Calu3 (cell line): ENCODE data around the gene LCTL. TPM values are rescaled to one million over a fixed set of nuclear protein-coding genes. Genes with fewer than 3 reads are reported as not detected.

Experiments
- BruUV-seq: library from RNA; stranded (reverse); fragments of 400-500 nt; replicated peaks from 2 replicates; lab custom pipeline; 2021; lab: Mats Ljungman, UMichigan
- CTCF ChIA-PET: fragments of 300-600 bp; sonication (Branson Sonifier 250); formaldehyde crosslinking; loops from one replicate; lab custom pipeline; 2022; ENCODE audit warnings: antibody characterized with exemption; lab: Charles Lee
- DNase-seq: peaks from one replicate; pipeline ENCODE4 v3.0.0; 2022
- H3K27ac Mint-ChIP-seq: one replicate; pipeline ENCODE4 v1.8.0; 2022; ENCODE audit warnings: mixed read lengths; ENCODE audit not compliant: unreplicated experiment
- H3K27me3 Mint-ChIP-seq: one replicate; pipeline ENCODE4 v1.8.0; 2022; ENCODE audit warnings: mixed read lengths; ENCODE audit not compliant: unreplicated experiment
- H3K36me3 Mint-ChIP-seq: one replicate; pipeline ENCODE4 v1.8.0; 2022; ENCODE audit warnings: mild to moderate bottlenecking, moderate library complexity, mixed read lengths; ENCODE audit not compliant: insufficient read depth, unreplicated experiment
- H3K4me1 Mint-ChIP-seq: one replicate; pipeline ENCODE4 v1.8.0; 2022; ENCODE audit warnings: mild to moderate bottlenecking, low read depth, mixed read lengths; ENCODE audit not compliant: unreplicated experiment
- H3K4me3 Mint-ChIP-seq: one replicate; pipeline ENCODE4 v1.8.0; 2022; ENCODE audit warnings: mild to moderate bottlenecking, low read depth, moderate library complexity, mixed read lengths; ENCODE audit not compliant: unreplicated experiment
- H3K9me3 Mint-ChIP-seq: one replicate; pipeline ENCODE4 v1.8.0; 2022; ENCODE audit warnings: low read depth, mixed read lengths; ENCODE audit not compliant: unreplicated experiment
- intact Hi-C: fragments of 100-400 bp; cut with micrococcal nuclease; formaldehyde crosslinking; loops from one replicate; pipeline ENCODE4 v1.10.0; 2022; ENCODE audit not compliant: unreplicated experiment
- total RNA-seq: library from RNA; stranded (reverse); gene quantifications from 2 replicates; pipeline ENCODE4 v1.2.3, GENCODE V29; 2022
- TF ChIP-seq, protein P1 (sequence below): fragments of 200-600 bp; IDR thresholded peaks from one replicate; pipeline ENCODE4 v1.8.0; 2022; ENCODE audit warnings: antibody characterized with exemption; ENCODE audit not compliant: unreplicated experiment

The LCTL gene
- total RNA-seq, 1 experiment from 2014 or later, result 0.35 TPM

DNA sequence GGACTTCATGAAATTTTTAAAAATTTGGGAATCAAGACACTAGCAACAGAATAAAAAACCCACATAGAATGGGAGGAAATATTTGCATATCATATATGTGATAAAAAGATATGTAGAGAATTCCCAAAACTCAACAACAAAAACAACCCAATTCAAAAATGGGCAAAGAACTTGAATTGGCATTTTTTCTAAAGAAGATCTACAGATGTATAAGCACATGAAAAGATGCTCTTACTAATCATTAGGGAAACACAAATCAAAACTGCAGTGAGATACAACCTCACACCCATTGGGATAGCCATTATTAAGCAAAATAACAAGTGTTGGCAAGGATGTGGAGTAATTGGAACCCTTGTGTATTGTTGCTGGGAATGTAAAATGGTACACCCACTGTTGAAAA is 10.1 kb downstream of the LCTL start:
- H3K27me3 Mint-ChIP-seq, result no peaks in the 10 kb centered on the region
- BruUV-seq, result no TSS peak
- H3K9me3 Mint-ChIP-seq, result peaks cover 3% of the 10 kb centered on the region
- TF ChIP-seq, protein P1, sequence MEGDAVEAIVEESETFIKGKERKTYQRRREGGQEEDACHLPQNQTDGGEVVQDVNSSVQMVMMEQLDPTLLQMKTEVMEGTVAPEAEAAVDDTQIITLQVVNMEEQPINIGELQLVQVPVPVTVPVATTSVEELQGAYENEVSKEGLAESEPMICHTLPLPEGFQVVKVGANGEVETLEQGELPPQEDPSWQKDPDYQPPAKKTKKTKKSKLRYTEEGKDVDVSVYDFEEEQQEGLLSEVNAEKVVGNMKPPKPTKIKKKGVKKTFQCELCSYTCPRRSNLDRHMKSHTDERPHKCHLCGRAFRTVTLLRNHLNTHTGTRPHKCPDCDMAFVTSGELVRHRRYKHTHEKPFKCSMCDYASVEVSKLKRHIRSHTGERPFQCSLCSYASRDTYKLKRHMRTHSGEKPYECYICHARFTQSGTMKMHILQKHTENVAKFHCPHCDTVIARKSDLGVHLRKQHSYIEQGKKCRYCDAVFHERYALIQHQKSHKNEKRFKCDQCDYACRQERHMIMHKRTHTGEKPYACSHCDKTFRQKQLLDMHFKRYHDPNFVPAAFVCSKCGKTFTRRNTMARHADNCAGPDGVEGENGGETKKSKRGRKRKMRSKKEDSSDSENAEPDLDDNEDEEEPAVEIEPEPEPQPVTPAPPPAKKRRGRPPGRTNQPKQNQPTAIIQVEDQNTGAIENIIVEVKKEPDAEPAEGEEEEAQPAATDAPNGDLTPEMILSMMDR, result no peak
- no peak overlapping the region for H3K27ac Mint-ChIP-seq
- CTCF ChIA-PET, result no interaction called here
- no peaks in the 10 kb centered on the region for H3K36me3 Mint-ChIP-seq
- intact Hi-C loops, result no loop called here
- no peak overlapping the region for H3K4me3 Mint-ChIP-seq
- H3K4me1 Mint-ChIP-seq, result no peaks in the 10 kb centered on the region
- no peak for DNase-seq

DNA sequence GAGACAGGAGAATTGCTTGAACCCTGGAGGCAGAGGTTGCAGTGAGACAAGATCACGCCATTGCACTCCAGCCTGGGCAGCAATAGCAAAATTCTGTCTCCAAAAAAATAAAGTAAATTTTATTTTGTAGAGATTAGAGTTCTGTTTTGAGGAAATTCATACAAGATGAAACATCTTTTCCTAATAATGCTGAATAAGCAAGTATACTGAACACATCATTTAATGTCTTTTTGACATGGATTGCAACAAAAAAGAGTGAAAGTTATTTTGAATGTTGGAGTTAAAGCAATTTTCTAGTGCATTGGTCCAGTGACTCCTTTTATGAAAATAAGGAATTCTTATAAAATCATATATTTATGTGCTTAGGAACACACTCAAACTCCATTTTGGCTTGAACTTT is 20.5 kb downstream of the LCTL start:
- no peak for DNase-seq
- H3K4me1 Mint-ChIP-seq, result no peaks in the 10 kb centered on the region
- H3K4me3 Mint-ChIP-seq, result no peak overlapping the region
- H3K27me3 Mint-ChIP-seq, result no peaks in the 10 kb centered on the region
- intact Hi-C loops, result no loop called here
- no peaks in the 10 kb centered on the region for H3K9me3 Mint-ChIP-seq
- CTCF ChIA-PET, result no interaction called here
- H3K27ac Mint-ChIP-seq, result no peak overlapping the region
- H3K36me3 Mint-ChIP-seq, result peaks cover 4% of the 10 kb centered on the region
- TF ChIP-seq, protein P1, result no peak
- no TSS peak for BruUV-seq

DNA sequence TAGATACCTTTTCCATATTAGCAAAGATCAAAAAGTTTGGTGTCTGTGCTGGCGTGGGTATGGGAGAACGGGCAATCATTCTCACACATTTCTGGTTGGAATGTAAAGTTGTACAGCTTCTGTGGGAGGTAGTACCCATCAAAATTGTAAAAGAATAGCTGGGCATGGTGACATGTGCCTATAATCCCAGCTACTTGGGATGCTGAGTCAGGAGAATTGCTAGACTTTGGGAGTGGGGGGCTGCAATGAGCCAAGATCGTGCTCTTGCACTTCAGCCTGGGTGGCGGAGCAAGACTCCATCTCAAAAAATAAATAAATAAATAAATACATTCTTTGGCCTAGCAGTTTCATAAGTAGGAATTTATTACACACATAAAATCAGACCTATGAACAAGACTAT is 22.9 kb downstream of the LCTL start:
- H3K4me3 Mint-ChIP-seq, result no peak overlapping the region
- no peaks in the 10 kb centered on the region for H3K36me3 Mint-ChIP-seq
- no peaks in the 10 kb centered on the region for H3K27me3 Mint-ChIP-seq
- TF ChIP-seq, protein P1, result no peak
- CTCF ChIA-PET, result no interaction called here
- H3K4me1 Mint-ChIP-seq, result no peaks in the 10 kb centered on the region
- intact Hi-C loops, result no loop called here
- no peaks in the 10 kb centered on the region for H3K9me3 Mint-ChIP-seq
- no peak for DNase-seq
- no TSS peak for BruUV-seq
- H3K27ac Mint-ChIP-seq, result no peak overlapping the region

DNA sequence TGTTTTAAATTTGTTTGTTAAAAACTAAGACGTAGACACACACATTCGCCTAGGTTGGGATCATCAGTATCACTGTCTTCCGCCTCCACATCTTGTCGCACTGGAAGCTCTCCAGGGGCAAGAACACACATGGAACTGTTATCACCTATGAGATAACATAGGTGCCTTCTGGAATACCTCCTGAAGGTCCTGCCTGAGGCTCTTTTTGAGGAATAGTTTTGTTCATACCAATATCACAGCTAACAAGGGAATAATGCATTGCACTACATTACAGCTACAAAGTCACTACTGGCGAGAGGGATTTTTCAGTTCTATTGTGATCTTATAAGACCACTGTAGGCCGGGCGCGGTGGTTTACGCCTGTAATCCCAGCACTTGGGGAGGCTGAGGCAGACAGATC is 30.7 kb downstream of the LCTL start:
- H3K9me3 Mint-ChIP-seq, result no peaks in the 10 kb centered on the region
- intact Hi-C loops, result no loop called here
- peaks cover 6% of the 10 kb centered on the region for H3K36me3 Mint-ChIP-seq
- H3K27me3 Mint-ChIP-seq, result no peaks in the 10 kb centered on the region
- DNase-seq, result no peak
- BruUV-seq, result no TSS peak
- no peak overlapping the region for H3K27ac Mint-ChIP-seq
- TF ChIP-seq, protein P1, result no peak
- no peaks in the 10 kb centered on the region for H3K4me1 Mint-ChIP-seq
- no peak overlapping the region for H3K4me3 Mint-ChIP-seq
- CTCF ChIA-PET, result interaction anchor here (0.6 kb wide), 1 partner anchor 463 kb away, joined by 3 read pairs; no protein-coding TSS in a partner anchor
